Epithelial cell of prostate (primary cell): ENCODE results near the gene OR52W1.

Source experiments
- DNase-seq: peaks from one replicate; pipeline ENCODE4 v3.0.0-alpha.2; 2011; ENCODE audit warnings: low read depth, low spot score
- H3K27ac ChIP-seq: fragments of 450-650 bp; 2 replicates; pipeline ENCODE4 v1.5.1; 2017; ENCODE audit warnings: mild to moderate bottlenecking

The OR52W1 gene, protein sequence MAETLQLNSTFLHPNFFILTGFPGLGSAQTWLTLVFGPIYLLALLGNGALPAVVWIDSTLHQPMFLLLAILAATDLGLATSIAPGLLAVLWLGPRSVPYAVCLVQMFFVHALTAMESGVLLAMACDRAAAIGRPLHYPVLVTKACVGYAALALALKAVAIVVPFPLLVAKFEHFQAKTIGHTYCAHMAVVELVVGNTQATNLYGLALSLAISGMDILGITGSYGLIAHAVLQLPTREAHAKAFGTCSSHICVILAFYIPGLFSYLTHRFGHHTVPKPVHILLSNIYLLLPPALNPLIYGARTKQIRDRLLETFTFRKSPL

DNA sequence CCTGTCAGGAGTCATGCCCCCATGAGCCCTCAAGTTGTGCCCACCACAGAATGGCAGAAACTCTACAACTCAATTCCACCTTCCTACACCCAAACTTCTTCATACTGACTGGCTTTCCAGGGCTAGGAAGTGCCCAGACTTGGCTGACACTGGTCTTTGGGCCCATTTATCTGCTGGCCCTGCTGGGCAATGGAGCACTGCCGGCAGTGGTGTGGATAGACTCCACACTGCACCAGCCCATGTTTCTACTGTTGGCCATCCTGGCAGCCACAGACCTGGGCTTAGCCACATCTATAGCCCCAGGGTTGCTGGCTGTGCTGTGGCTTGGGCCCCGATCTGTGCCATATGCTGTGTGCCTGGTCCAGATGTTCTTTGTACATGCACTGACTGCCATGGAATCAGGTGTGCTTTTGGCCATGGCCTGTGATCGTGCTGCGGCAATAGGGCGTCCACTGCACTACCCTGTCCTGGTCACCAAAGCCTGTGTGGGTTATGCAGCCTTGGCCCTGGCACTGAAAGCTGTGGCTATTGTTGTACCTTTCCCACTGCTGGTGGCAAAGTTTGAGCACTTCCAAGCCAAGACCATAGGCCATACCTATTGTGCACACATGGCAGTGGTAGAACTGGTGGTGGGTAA is at the start of gene OR52W1:
TSS of gene OR52W1 (plus strand) at position 51 of the 637 bp plus-strand sequence. CDS start at position 51, 0 bp downstream.
- no peak within 1 kb of the TSS for H3K27ac ChIP-seq
- no peak for DNase-seq

GRCh38 chr11:6151117-6151516 is 47.9 kb upstream of the OR52W1 start:
- no peak overlapping the region for H3K27ac ChIP-seq
- DNase-seq: no peak

DNA sequence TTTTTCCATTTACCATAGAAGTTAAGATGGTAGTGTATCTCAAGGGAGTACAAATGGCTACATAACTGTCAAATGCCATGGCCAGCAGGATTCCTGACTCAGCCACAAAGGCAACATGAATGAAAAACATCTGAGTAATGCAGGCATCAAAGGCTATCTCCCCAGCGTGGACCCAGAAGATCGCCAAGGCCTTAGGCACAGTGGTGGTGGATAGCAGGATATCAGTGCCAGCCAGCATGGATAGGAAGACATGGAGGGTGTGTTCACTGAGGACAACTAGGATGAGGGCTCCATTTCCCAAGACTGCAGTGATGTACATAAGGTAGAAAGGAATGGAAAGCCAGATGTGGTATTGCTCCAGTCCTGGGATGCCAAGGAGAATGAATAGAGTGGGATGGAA is 46.9 kb upstream of the OR52W1 start:
- no peak for DNase-seq
- no peak overlapping the region for H3K27ac ChIP-seq

DNA sequence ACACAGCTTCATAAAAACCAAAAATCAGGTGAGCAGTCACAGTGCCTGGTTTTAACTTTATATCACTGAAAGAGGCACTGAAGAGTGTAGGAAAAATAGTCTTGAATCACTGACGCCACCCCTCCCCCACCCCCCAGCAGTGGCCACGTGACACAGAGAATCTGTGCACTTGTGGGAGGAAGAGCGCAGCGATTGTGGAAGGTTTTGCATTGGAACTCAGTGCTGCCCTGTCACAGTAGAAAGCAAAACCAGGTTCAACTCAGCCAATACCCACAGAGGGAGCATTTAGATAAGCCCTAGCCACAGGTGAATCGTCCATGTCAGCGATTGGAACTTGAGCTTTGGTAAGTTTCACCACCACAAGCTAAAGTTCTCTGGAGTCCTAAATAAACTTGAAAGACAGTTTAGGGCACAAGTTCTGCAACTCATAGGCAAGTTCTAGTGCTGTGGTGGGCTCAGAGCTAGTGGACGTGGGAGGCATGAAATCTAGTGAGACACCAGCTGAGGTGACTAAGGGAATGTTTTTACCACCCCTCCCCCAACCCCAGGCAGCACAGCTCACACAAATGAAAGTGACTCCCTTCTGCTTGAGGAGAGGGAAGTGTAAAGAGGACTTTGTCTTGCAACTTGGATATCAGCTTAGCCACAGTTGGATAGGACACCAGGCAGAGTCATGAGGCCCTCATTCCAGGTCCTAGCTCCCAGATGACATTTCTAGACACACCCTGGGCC is 42.2 kb upstream of the OR52W1 start:
- no peak overlapping the region for H3K27ac ChIP-seq
- DNase-seq: no peak

- DNase-seq: no peak
- H3K27ac ChIP-seq: no peak within 1 kb of the TSS
Observed at GRCh38 chr11:6170226-6170625, 28.8 kb upstream of the OR52W1 start, which contains the start of gene OR52B2. Gene OR52B2 (minus strand): TSS chr11:6170326. CDS start chr11:6170326, 0 bp downstream.

GRCh38 chr11:6175440-6175839 is 23.6 kb upstream of the OR52W1 start:
- H3K27ac ChIP-seq: no peak overlapping the region
- DNase-seq: no peak

DNA sequence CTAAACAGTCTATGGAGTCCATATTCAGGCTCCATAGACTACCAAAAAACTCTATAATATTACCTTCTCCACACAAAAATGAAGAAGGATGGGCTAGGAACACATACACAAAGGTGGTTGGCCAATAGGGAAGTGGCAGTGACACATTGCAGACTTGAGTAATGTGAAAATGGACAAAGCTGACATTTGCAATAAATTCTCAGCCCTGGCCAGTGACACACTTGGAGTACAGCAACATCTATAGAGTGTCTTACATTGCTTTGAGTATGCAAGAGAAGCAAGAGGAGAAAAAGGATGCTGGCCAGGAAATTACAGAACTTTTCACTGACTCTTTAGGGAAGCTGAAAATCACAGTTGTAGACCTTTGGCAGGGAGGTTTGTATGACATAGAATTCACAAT is 7.3 kb upstream of the OR52W1 start:
- no peak overlapping the region for H3K27ac ChIP-seq
- DNase-seq: no peak

DNA sequence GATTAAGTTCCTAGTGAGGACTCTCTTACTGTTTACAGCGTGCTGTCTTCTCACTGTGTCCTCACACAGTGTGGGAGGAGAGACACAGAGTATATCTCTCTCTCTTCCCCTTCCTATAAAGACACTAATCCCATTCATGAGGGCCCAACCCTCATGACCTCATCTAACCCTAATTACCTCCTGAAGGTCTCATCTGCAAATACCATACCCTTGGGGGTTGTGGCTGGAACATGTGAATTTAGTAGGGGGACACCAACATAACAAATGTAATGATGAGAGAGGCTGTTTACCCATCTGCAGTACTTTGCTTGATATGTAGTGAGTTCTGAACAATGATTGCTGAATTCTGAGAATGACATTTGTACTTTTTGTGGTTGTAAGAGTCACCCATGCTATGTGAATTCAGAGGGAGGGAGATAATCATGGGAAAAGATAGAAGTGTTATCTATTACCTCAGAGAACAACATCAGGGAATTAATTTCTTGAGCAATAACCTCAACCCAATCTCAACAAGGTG is 4.9 kb upstream of the OR52W1 start:
- H3K27ac ChIP-seq: no peak overlapping the region
- DNase-seq: no peak

DNA sequence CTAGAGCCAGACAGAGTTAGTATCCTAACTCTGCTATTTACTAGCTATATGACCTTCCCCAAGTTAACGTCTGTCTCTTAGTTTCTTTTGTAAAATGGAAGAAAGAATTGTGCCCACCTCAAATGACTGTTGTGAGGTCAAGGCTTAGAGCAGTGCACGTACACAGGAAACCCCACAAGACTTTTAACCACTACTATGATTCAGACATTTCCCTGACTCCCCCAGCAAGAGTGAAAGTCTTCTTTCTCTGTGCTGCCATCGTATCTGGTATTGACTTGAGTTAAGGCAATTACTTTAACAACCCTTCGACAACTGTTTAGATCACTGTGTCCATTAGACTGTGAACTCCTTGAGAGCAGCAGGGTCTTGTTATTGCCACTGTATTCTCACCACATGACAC is 2.6 kb upstream of the OR52W1 start:
- no peak overlapping the region for H3K27ac ChIP-seq
- DNase-seq: no peak

DNA sequence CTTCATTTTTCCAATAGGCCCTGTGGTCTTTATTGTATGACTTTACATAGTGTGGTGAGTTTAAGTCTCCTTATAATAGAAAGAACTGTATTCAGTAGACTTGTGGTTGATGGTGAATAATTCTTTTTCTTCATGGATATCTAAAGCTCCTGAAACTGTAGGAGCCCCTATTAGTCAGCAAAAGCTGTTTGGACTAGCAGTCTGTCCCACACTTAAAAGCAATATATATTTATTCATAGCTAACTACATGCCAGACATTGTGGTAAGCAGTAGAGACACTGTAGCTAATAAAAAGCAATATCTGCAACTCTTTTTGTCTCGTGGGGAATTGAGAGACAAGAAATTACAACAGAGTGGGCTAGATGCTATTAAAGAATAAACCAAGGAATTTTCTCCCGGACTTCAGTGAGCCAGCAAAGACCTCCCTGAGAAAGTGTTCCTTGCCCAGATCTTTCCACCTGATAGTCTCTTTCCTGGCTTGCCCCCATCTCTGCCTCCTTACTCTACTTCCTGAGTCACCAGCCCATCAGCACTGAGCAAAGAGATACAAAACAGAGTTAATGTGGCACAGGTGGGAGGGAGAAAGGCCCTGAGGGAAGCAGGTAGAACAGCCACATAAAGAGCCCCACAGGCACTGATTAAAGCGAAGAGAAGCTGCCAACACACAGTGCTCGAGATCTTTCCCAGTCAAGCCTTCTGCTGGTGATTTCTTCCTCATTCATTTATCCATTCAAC is 1.4 kb upstream of the OR52W1 start:
- no peak for DNase-seq
- no peak overlapping the region for H3K27ac ChIP-seq

DNA sequence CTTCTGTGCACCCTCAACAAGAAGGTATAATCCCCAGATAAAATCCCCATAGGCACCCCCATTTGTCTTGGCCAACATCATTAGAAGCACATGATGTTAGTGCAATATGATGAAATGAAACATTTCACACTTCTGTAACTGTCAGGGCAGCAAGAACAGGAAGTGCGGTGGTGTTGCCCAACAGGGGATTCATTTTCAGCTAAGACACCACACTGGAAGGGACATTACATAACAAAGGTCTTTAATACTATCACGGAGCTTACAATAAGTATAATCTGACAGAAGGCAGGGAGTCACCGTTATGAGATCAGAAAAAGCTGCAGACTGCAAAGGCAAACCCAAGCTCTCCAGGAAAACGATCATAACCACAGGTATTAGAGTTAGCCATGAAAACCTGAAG is 2.0 kb downstream of the OR52W1 start:
- DNase-seq: no peak

DNA sequence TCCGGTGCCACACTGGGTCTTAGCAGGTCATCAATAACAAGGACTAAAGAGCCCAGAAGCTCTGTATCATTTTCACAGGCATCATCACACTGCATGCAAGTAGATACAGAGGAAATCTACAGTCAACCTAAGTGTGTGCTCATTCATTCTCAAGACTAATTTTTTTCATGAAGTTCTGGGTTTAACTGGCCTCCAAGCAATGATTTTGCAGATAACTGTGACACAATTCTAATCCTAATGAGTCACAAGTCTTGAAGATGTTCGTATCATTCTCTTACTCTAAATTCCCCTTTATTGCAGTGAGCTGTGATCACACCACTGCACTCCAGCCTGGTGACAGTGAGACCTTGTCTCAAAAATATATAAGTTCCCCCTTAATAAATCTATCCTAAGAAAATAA is 2.5 kb downstream of the OR52W1 start:
- no peak overlapping the region for H3K27ac ChIP-seq

More for the DNA sequence above, 2.0 kb downstream of the OR52W1 start:
- no peak overlapping the region for H3K27ac ChIP-seq

GRCh38 chr11:6202041-6202440 is 3.0 kb downstream of the OR52W1 start:
- no peak for DNase-seq
- no peak overlapping the region for H3K27ac ChIP-seq

More for the DNA sequence above, 2.5 kb downstream of the OR52W1 start:
- no peak for DNase-seq

DNA sequence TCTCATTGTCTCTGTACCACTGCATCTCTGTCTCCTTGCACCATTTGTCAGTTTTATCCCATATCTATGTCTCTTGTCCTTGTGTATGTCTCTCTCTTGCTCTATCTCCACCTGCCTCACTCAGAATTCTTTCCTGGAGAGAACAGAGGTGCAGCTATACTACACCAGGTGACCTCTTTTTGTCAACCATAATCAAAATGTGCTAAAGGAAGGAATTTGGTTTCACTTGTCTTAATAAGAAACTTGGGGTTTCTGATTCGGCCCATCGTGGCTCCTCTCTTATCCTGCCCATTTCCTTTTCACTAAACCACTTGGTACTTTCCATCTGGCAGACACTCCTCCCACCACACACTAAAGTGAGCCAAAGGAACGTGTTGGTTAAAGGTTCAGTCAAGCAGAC is 4.3 kb downstream of the OR52W1 start:
- DNase-seq: no peak
- no peak overlapping the region for H3K27ac ChIP-seq

- DNase-seq: no peak
- H3K27ac ChIP-seq: no peak overlapping the region
Observed at GRCh38 chr11:6204706-6205105, 5.7 kb downstream of the OR52W1 start.

- DNase-seq: no peak
- H3K27ac ChIP-seq: no peak within 1 kb of the TSS
Observed at GRCh38 chr11:6205366-6205765, 6.3 kb downstream of the OR52W1 start, which contains the start of gene C11orf42. Gene C11orf42 (plus strand): TSS chr11:6205557. CDS start chr11:6205616, 59 bp downstream.

- DNase-seq: no peak
- no peak overlapping the region for H3K27ac ChIP-seq
Observed at GRCh38 chr11:6206456-6207180, 7.6 kb downstream of the OR52W1 start.

GRCh38 chr11:6209801-6210200 is 10.8 kb downstream of the OR52W1 start:
- no peak overlapping the region for H3K27ac ChIP-seq
- no peak for DNase-seq

DNA sequence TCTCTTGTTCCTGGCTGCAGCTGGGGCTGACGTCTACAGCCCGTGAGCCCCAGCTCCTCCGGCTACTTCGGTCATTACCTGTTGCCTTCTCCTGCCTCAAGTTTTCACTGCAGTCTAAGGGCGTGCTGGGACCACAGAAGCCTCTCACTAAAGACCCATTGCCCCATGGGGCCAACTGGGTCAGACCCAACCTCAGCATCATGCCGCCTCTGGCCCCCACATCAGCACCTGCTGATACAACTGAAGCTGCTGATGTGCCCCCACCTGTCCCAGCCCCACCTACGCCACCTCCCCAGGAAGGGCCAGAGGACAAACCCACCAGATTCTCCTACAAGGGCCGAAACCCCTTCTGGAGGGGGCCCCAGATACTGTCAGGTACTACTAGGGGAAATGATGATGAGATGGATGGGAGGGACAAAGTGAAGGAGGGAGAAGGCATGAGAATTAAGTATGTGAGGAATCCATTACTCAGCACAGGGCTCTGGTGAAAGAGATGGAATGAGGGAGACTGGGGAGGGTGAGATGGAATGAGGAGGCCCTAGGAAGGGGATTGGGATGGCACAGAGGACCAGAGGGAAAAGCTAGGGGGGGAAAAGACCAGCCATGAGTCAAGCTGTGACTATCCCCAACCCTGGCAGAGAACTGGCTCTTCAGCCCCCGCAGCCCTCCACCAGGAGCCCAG is 11.4 kb downstream of the OR52W1 start:
- no peak for DNase-seq
- no peak overlapping the region for H3K27ac ChIP-seq
